H1 (cell line): Measurements from ENCODE around the gene GLS2. TPM values are rescaled to one million over a fixed set of nuclear protein-coding genes. Genes with fewer than 3 reads are reported as not detected.

ENCODE experiments used
- CTCF ChIA-PET: fragments of 300-600 bp; sonication (Branson Sonifier 250); formaldehyde crosslinking; loops from one replicate; lab custom pipeline; 2021; ENCODE audit not compliant: partially characterized antibody; lab: Charles Lee
- POLR2A ChIA-PET: fragments of 300-600 bp; sonication (Branson Sonifier 250); formaldehyde crosslinking; loops from one replicate; lab custom pipeline; 2021; ENCODE audit warnings: inconsistent platforms; ENCODE audit not compliant: partially characterized antibody; lab: Charles Lee
- DNase-seq, 2 experiments: peaks; one replicate each; pipeline versions ENCODE4 v3.0.0 to v3.0.0-alpha.2; 2010 to 2022; ENCODE audit warnings: low spot score in 2 of 2, low read depth in 1 of 2, mixed read lengths in 1 of 2
- FAIRE-seq: peaks from 2 replicates; lab custom pipeline; 2011; peaks lifted over from hg19 to GRCh38; lab: Jason Lieb, UNC
- H2AFZ ChIP-seq: 2 replicates; pipeline ENCODE4 v1.8.1; 2012; ENCODE audit warnings: low read length, inconsistent platforms
- H2AK5ac ChIP-seq: 2 replicates; pipeline ENCODE4 v1.6.1; 2013; ENCODE audit warnings: low read depth, low read length
- H2BK120ac ChIP-seq: replicated peaks from 2 replicates; pipeline ENCODE3; 2013; ENCODE audit warnings: low read depth, low read length, inconsistent platforms
- H2BK12ac ChIP-seq: 2 replicates; pipeline ENCODE4 v1.6.1; 2013; ENCODE audit warnings: low read depth, low read length
- H2BK15ac ChIP-seq: 2 replicates; pipeline ENCODE4 v1.6.1; 2013; ENCODE audit warnings: low read length
- H2BK20ac ChIP-seq: 2 replicates; pipeline ENCODE4 v1.6.1; 2013; ENCODE audit warnings: low read length
- H2BK5ac ChIP-seq: 2 replicates; pipeline ENCODE4 v1.6.1; 2013; ENCODE audit warnings: low read depth, low read length
- H3K14ac ChIP-seq: 2 replicates; pipeline ENCODE4 v1.6.1; 2013; ENCODE audit warnings: inconsistent platforms; ENCODE audit not compliant: insufficient read length
- H3K18ac ChIP-seq: 2 replicates; pipeline ENCODE4 v1.6.1; 2013; ENCODE audit warnings: low read length; ENCODE audit errors: extremely low read depth
- H3K23ac ChIP-seq: 2 replicates; pipeline ENCODE4 v1.6.1; 2013; ENCODE audit warnings: inconsistent platforms; ENCODE audit not compliant: insufficient read length
- H3K23me2 ChIP-seq: 2 replicates; pipeline ENCODE4 v1.6.1; 2013; ENCODE audit warnings: low read depth, low read length
- H3K27ac ChIP-seq: 2 replicates; pipeline ENCODE4 v1.6.1; 2011; ENCODE audit warnings: low read depth, low read length, inconsistent platforms
- H3K27me3 ChIP-seq, 4 experiments: replicated peaks in 1 of 4; 1 replicate in 1 of 4; 2 replicates in 3 of 4; pipeline versions ENCODE4 v1.6.1 to v1.8.1; 2011 to 2013; ENCODE audit warnings: low read length in 3 of 4, mild to moderate bottlenecking in 3 of 4, inconsistent platforms in 2 of 4, mixed read lengths in 2 of 4, moderate library complexity in 1 of 4; ENCODE audit not compliant: control insufficient read depth in 3 of 4, insufficient read depth in 3 of 4; ENCODE audit errors: extremely low read depth in 1 of 4
- H3K36me3 ChIP-seq, 4 experiments: 2 replicates each; pipeline versions ENCODE4 v1.6.1 to v1.8.1; 2011 to 2013; ENCODE audit warnings: mild to moderate bottlenecking in 4 of 4, low read length in 3 of 4, moderate library complexity in 2 of 4, control low read depth in 1 of 4, inconsistent platforms in 1 of 4; ENCODE audit not compliant: insufficient read depth in 4 of 4, control insufficient read depth in 2 of 4
- H3K4ac ChIP-seq: replicated peaks from 2 replicates; pipeline ENCODE3; 2013; ENCODE audit warnings: low read length, low read depth, mixed read lengths, inconsistent platforms; ENCODE audit not compliant: insufficient read length
- H3K4me1 ChIP-seq, 4 experiments: replicated peaks in 1 of 4; 1 replicate in 1 of 4; 2 replicates in 3 of 4; pipeline versions ENCODE4 v1.6.1 to v1.8.1; 2011 to 2013; ENCODE audit warnings: low read length in 3 of 4, inconsistent platforms in 2 of 4, mixed read lengths in 1 of 4; ENCODE audit not compliant: insufficient read depth in 4 of 4, control insufficient read depth in 3 of 4
- H3K4me2 ChIP-seq, 2 experiments: 2 replicates each; pipeline versions ENCODE4 v1.6.1 to v1.8.1; 2011 to 2013; ENCODE audit warnings: low read depth in 2 of 2, low read length in 2 of 2, control low read depth in 1 of 2, inconsistent platforms in 1 of 2, mild to moderate bottlenecking in 1 of 2; ENCODE audit not compliant: insufficient read depth in 1 of 2
- H3K4me3 ChIP-seq, 4 experiments: fragments of 200-600, 300-600 bp in 1 of 4; sonication (generic), shearing (Covaris generic), sonication (Bioruptor Twin) in 1 of 4; 2 replicates each; pipeline versions ENCODE4 v1.5.1 to v1.8.1; 2011 to 2016; ENCODE audit warnings: low read length in 4 of 4, low read depth in 3 of 4, control low read depth in 2 of 4, inconsistent platforms in 2 of 4, mild to moderate bottlenecking in 2 of 4, mixed read lengths in 1 of 4, moderate library complexity in 1 of 4; ENCODE audit not compliant: insufficient read depth in 2 of 4; ENCODE audit errors: extremely low read depth in 1 of 4
- H3K56ac ChIP-seq: replicated peaks from 2 replicates; pipeline ENCODE3; 2013; ENCODE audit warnings: low read depth, mild to moderate bottlenecking, mixed read lengths, low read length, inconsistent platforms; ENCODE audit not compliant: insufficient read length
- H3K79me1 ChIP-seq: 2 replicates; pipeline ENCODE4 v1.6.1; 2013; ENCODE audit warnings: low read depth, low read length, control low read depth
- H3K79me2 ChIP-seq, 2 experiments: 2 replicates each; pipeline versions ENCODE4 v1.6.1 to v1.8.1; 2012 to 2013; ENCODE audit warnings: low read length in 2 of 2, mild to moderate bottlenecking in 2 of 2, inconsistent platforms in 1 of 2; ENCODE audit not compliant: insufficient read depth in 2 of 2, control insufficient read depth in 1 of 2
- H3K9ac ChIP-seq, 4 experiments: replicated peaks in 1 of 4; 1 replicate in 1 of 4; 2 replicates in 3 of 4; pipeline versions ENCODE4 v1.6.1 to v1.8.1; 2011 to 2013; ENCODE audit warnings: low read depth in 3 of 4, low read length in 3 of 4, control low read depth in 2 of 4, mild to moderate bottlenecking in 2 of 4, moderate library complexity in 2 of 4, inconsistent platforms in 1 of 4; ENCODE audit errors: extremely low read depth in 1 of 4
- H3K9me3 ChIP-seq, 2 experiments: 2 replicates each; pipeline versions ENCODE4 v1.6.1 to v1.8.1; 2012 to 2013; ENCODE audit warnings: mild to moderate bottlenecking in 2 of 2, moderate library complexity in 2 of 2, control low read depth in 1 of 2, inconsistent platforms in 1 of 2, low read depth in 1 of 2, low read length in 1 of 2, mixed read lengths in 1 of 2; ENCODE audit not compliant: insufficient read depth in 2 of 2
- H4K20me1 ChIP-seq, 2 experiments: replicated peaks in 1 of 2; 2 replicates each; pipeline versions ENCODE3 to v1.8.1; 2011 to 2013; ENCODE audit warnings: inconsistent platforms in 2 of 2, low read length in 2 of 2, mild to moderate bottlenecking in 1 of 2; ENCODE audit not compliant: insufficient read depth in 2 of 2, control insufficient read depth in 1 of 2
- H4K5ac ChIP-seq: 2 replicates; pipeline ENCODE4 v1.6.1; 2013; ENCODE audit warnings: low read length, low read depth, mixed read lengths, inconsistent platforms; ENCODE audit not compliant: insufficient read length
- H4K8ac ChIP-seq: 2 replicates; pipeline ENCODE4 v1.8.0; 2013; ENCODE audit warnings: mild to moderate bottlenecking, moderate library complexity, low read length, inconsistent platforms; ENCODE audit not compliant: insufficient read depth; ENCODE audit errors: extremely low read depth
- H4K91ac ChIP-seq: replicated peaks from 2 replicates; pipeline ENCODE3; 2013; ENCODE audit warnings: low read length, mixed read lengths, inconsistent platforms; ENCODE audit not compliant: insufficient read length
- CBX5 ChIP-seq: fragments of 300-800, 300-1000 bp; sonication (generic); IDR thresholded peaks from 2 replicates; pipeline ENCODE4 v1.7.1; 2016; ENCODE audit warnings: antibody characterized with exemption, low read length, low read depth
- CBX8 ChIP-seq: fragments of 300-800, 300-1000 bp; sonication (generic); IDR thresholded peaks from 2 replicates; pipeline ENCODE4 v1.7.1; 2016; ENCODE audit warnings: low read depth, low read length, borderline replicate concordance
- KDM4A ChIP-seq: IDR thresholded peaks from one replicate; pipeline ENCODE4 v1.7.1; 2012; ENCODE audit warnings: low read depth, mild to moderate bottlenecking, moderate library complexity, low read length, inconsistent platforms; ENCODE audit not compliant: severe bottlenecking
- KDM5A ChIP-seq: fragments of 200-600 bp; IDR thresholded peaks from 2 replicates; pipeline ENCODE4 v1.7.1; 2012; ENCODE audit warnings: mild to moderate bottlenecking, low read length, inconsistent platforms, mixed read lengths
- RXRA ChIP-seq: IDR thresholded peaks from 2 replicates; pipeline ENCODE4 v1.6.1; 2011; ENCODE audit warnings: low read depth, mild to moderate bottlenecking, low read length, moderate library complexity; ENCODE audit not compliant: insufficient read depth
- TAF1 ChIP-seq: IDR thresholded peaks from 2 replicates; pipeline ENCODE4 v1.6.1; 2011; ENCODE audit warnings: mild to moderate bottlenecking, low read depth, low read length
- TAF7 ChIP-seq: optimal IDR thresholded peaks from 2 replicates; pipeline ENCODE3; 2011; ENCODE audit warnings: low read depth, mild to moderate bottlenecking, inconsistent platforms, low read length, moderate library complexity, borderline replicate concordance
- YY1 ChIP-seq: IDR thresholded peaks from 2 replicates; pipeline ENCODE4 v1.6.1; 2011; ENCODE audit warnings: low read depth, mild to moderate bottlenecking, low read length
- WGBS, 2 experiments: shearing (Covaris generic) in 1 of 2; methylation state at CpG; one replicate each; pipeline versions ENCODE4 v1.1.6 to v1.1.7; 2013 to 2015; ENCODE audit warnings: low lambda C conversion rate in 2 of 2, mixed read lengths in 2 of 2, inconsistent platforms in 1 of 2, low coverage in 1 of 2, missing lambda C conversion rate in 1 of 2; ENCODE audit not compliant: insufficient replicate concordance in 2 of 2, insufficient coverage in 1 of 2, insufficient read length in 1 of 2; ENCODE audit errors: extremely low coverage in 1 of 2, missing lambda C conversion rate in 1 of 2; 5-methylcytosine and 5-hydroxymethylcytosine counted together
- polyA plus RNA-seq, 7 experiments: library from polyadenylated mRNA; depleted of rRNA in 3 of 7; stranded (reverse) in 5 of 7; unstranded in 2 of 7; fragments of >200 nt in 5 of 7; fragments of 200-250 nt in 2 of 7; gene quantifications; 1 replicate in 5 of 7; 2 replicates in 1 of 7; 4 replicates in 1 of 7; pipeline versions ENCODE4 v1.2.1 to v1.2.3, GENCODE V29; 2011 to 2013; ENCODE audit warnings: missing spikeins in 2 of 7, mixed read lengths in 2 of 7
- total RNA-seq: library from RNA; stranded (reverse); fragmentation: NEBNext Ultra II Directional; extraction: Animal tissue kit (Norgen Biotek cat#: 25700); gene quantifications from 2 replicates; pipeline ENCODE4 v1.2.1, GENCODE V29; 2021

The GLS2 gene
- total and polyA plus RNA-seq, 2 of the 8 experiments (the other 6 are each of a cell fraction or from before 2014, with no cell fraction given), result 14.5 to 20.1 TPM

GRCh38 chr12:56528846-56529245 is 40.9 kb upstream of the GLS2 start:
- no peak overlapping the region for H3K14ac ChIP-seq
- no peak overlapping the region for H2BK12ac ChIP-seq
- H3K23ac ChIP-seq, result no peak overlapping the region
- no peak overlapping the region for H2AFZ ChIP-seq
- H3K9ac ChIP-seq, result no peak overlapping the region
- H4K91ac ChIP-seq, result no peak overlapping the region
- H3K79me1 ChIP-seq, result no peaks in the 10 kb centered on the region; the same call in 1 of the 2 replicates
- 82% methylated on average over 1 of the region's 1 CpG; no CpG with 5 or more reads in 1 of the 2 experiments for WGBS, 2 experiments
- H2BK5ac ChIP-seq, result no peak overlapping the region; the same call in 1 of the 2 replicates
- H4K5ac ChIP-seq, result no peak overlapping the region
- peaks cover 0 to 20% of the 10 kb centered on the region in 2 experiments; a peak in 2 of 4 replicates for H3K79me2 ChIP-seq
- no peak overlapping the region for H3K27ac ChIP-seq
- DNase-seq, result no peak
- FAIRE-seq, result no peak
- no peaks in the 10 kb centered on the region for H4K20me1 ChIP-seq
- H3K4ac ChIP-seq, result no peak overlapping the region
- H3K9me3 ChIP-seq, result no peaks in the 10 kb centered on the region
- no peak overlapping the region for H2BK120ac ChIP-seq
- no peak overlapping the region for H3K56ac ChIP-seq
- TF ChIP-seq CBX5 (no peak), YY1 (no peak), CBX8 (no peak), KDM4A (no peak), RXRA (no peak), KDM5A (no peak), TAF7 (no peak), TAF1 (no peak)
- ChIA-PET CTCF (interaction anchor here (0.9 to 2.7 kb wide), 4 partner anchors 9 to 65 kb away, joined by 5 to 13 read pairs (median 6); no protein-coding TSS in a partner anchor), POLR2A (no interaction called here)
- H2AK5ac ChIP-seq, result no peak overlapping the region
- no peak overlapping the region for H2BK20ac ChIP-seq
- H3K4me1 ChIP-seq, result peaks cover 0 to 8% (median 4%) of the 10 kb centered on the region in 4 experiments; a peak in 3 of 7 replicates
- no peak overlapping the region for H3K4me3 ChIP-seq
- H2BK15ac ChIP-seq, result no peak overlapping the region
- H3K4me2 ChIP-seq, result no peak overlapping the region
- no peak overlapping the region for H4K8ac ChIP-seq
- H3K23me2 ChIP-seq, result no peaks in the 10 kb centered on the region
- no peaks in the 10 kb centered on the region for H3K36me3 ChIP-seq
- H3K18ac ChIP-seq, result no peak overlapping the region
- no peaks in the 10 kb centered on the region for H3K27me3 ChIP-seq
